NCI-H524 treated with DMSO at 0.1 percent for 48 hours (cell line): ENCODE measurements around the gene NUP98.
A peak's percentile ranks its signal among the peaks of the same experiment; 100 is the strongest.
"Not testable (repeated sequence)": the region's sequence is repeated elsewhere in the genome, so short reads cannot be mapped to it uniquely, and the experiment has no call there.

Experiments
- DNase-seq: peaks from one replicate; lab custom pipeline; 2025; lab: John Stamatoyannopoulos, UW

NUP98 gene

DNA sequence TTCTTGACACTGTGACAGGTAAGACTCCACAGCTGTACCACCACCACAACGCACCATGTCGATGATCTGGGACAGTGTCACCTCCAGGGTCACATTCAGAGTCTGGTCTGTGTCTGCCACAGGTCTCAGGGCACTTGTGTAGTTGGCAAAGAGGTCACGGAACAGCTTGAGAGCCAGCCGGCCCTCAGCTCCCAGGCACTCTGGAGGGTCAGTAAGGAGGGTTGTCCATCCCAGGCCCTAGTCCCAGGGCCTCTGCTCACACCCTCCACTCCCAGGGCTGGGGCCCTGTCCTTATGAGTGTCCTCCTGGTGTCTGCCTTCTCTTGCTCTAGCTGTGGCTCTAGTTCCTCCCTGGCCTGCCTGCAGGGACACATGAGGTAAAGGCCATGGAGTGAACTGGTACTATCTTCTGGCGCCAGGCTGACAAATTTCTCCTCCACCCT, 127.6 kb downstream of the NUP98 start:
- no peak for DNase-seq

DNA sequence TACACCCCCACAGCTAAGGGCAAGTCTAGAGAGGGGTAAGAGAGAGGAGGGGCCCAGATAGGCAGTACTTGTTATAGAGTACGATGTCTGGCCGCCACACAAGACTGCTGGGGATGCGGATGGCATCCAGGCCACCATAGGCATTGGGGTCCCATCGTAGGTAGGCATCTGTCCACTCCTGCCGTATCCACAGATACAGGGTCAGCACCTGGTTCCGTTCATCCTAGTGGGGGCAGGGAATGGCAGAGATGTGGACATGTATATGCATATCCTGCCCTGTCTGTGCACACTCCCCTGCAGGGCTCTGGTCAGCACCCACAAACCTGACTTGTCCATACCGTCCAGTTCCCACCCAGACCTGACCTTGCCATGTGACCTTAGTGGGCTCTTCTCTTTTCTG, 128.2 kb downstream of the NUP98 start:
- DNase-seq: no peak

DNA sequence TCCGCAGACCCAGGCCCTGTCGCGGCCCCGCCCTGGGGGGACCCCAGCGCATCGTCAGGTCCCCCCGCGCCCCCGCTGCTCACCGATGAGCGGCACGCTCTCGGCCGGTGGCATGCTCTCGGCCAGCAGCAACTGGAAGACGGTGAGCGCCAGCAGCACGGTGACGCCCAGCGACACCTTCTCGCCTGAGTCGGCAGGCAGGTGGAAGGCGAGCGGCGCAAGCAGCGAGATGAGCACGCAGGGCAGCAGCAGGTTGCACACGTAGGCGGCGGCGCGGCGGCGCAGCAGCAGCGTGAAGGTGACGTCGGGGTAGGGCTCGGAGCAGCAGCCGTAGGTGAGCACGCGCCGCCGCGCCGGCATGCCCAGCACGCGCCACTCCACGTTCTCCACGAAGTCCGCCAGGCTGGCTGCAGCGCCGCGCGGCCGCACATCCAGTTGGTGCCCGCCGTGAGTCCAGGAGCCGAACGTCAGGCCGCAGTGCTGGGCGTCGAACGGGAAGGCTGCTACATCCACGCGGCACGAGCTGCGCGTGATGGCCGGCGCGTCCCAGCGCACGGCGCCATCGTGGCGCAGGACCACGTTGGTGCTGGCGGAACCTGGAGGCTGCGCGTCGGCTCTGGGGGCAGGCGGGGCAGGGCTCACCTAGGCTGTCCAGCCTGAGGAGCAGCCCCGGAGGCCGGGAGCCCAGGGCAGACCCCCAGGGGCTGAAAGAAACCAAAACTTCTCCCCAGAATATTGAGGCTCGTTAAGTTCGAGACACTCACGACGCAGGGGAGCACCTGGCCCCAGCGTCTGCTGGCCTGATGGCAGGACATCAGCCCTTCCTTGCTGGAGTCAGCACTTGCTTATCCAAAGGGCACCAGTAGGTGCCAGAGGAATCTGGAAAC, 130.0 kb downstream of the NUP98 start:
- DNase-seq: no peak

DNA sequence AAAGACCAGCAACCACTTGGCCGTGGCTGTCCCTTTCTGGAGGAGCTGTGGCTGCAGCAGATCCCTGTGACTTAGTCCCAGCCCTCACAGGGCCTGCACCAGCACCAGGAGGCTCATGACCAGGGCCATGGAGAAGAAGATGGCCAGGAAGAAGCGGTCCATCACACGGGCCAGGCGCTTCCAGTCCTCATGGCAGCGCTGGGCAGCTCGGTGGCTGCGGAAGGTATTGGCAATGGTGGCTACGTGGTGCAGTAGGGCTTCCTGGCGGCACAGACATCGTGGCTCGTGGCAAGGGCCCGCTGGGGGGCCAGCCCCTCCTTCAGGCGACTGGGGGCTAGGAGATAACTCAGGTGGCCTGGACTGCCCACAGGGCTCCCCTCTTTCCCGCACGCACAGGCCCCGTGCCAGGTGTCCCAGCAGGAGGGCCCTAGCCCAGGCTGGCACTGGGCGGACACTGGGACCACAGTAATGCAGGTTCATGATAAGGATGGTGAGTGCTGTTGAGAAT, 131.3 kb downstream of the NUP98 start:
- DNase-seq: no peak

DNA sequence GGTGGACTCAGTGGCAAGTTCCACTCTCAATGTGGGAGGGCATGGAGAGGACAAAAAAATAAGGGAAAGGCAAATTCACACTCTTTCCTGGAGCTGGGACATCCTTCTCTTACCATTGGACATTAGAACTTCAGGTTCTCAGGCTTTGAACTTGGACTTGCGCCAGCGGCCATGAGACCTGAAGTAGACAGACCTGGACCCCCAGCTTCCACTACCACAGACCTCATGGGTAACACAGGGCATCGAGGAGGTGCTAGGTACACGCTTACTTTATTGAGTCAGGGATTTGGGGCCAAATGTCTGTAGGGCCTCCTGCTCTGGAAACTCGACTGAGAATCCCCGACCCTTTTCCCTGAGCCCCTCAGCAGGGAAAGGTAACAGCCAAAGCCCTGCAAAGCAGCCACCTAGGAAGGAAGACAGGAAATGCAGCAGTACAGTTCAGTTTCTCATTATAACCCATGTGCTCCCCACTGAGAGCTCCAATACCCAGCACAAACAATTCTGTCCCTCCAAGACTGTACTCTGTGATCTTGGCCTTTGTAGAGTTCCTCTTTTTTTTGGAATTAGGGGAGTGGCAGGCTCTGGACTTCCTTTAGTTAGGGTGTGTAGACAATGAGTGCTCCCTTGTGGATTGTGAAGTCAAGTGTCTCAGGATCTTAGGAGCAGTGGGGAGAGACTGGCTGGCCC, 131.9 kb downstream of the NUP98 start:
- DNase-seq: no peak

DNA sequence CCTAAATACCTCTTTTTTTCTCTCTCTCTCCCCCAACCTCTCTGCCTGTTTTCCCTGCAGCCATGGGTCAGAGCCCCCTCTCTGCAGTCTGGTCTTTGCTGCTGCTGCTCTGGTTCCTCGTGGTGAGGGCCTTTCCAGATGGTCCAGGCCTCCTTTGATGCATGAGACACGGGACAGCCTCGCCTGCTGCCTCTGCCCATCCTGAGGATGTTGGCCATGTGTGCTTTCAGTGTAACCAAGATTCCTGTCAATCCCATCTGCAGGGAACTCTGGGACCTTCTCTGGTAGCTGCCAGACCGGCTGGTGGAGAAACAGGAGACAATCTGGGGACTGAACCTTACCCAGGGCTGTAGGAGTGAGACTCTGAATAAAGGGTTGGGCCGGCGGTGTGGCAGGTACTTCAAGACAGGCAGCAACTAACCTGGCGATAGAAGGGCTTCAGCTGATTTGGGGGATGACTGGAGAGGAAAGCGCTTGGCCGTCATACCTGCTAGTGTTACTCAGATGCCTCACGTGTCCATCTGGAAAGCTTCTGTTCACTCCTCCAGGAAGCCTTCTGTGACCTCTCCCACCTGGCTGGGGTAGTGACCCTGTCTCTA, 133.2 kb downstream of the NUP98 start:
- DNase-seq: no peak

DNA sequence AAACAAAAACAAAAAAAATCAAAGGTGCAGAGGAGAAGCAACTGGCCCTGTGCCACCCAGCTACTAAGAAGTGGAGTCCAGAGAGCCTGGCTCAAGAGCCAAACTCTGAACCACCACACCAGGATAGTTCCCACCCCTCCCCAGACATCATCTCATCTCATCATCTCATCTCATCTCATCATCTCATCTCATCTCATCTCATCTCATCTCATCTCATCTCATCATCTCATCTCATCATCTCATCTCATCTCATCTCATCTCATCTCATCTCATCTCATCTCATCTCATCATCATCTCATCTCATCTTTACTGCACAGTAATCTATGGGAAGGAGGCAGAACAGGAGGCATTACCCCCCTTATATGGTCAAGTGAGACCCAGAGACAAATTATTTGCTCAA, 134.5 kb downstream of the NUP98 start:
- no peak for DNase-seq

DNA sequence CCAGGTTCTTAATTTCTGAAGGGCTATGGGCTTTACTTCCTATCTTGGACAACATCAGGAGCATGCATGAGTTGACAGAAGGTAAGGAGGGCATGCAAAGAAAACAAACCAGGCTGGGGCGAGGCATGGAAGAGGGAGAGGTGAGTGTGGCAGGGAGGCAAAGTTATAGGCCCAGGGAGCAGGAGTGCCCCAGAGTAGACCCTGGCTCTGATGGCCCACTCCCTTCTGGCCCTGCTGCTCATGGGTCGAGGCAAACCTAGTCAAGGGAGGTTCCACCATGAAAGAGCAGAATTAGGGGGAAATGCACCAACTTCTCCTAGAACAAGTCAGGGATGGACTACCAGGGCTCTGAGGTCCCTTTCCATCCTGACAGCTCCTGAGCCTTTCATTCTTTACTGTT, 136.4 kb downstream of the NUP98 start:
- no peak for DNase-seq

DNA sequence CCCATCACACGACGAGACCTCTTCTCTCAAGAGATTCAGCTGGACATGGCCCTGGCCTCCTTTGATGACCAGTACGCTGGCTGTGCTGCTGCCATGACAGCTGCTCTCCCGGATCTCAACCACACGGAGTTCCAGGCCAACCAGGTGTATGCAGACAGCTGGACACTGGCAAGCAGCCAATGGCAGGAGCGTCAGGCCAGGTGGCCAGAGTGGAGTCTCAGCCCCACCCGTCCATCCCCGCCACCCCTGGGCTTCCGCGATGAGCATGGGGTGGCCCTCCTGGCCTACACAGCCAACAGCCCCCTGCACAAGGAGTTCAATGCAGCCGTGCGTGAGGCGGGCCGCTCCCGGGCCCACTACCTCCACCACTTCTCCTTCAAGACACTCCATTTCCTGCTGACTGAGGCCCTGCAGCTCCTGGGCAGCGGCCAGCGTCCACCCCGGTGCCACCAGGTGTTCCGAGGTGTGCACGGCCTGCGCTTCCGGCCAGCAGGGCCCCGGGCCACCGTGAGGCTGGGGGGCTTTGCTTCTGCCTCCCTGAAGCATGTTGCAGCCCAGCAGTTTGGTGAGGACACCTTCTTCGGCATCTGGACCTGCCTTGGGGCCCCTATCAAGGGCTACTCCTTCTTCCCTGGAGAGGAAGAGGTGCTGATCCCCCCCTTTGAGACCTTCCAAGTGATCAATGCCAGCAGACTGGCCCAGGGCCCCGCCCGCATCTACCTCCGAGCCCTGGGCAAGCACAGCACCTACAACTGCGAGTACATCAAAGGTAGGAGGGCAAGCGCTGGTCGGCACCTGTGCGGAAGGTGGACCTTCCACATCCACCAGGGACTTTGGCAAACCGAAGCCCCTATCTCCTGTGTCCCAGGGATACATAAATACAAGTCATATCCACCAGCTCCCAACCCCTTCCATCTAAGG, 137.5 kb downstream of the NUP98 start:
- no peak for DNase-seq

DNA sequence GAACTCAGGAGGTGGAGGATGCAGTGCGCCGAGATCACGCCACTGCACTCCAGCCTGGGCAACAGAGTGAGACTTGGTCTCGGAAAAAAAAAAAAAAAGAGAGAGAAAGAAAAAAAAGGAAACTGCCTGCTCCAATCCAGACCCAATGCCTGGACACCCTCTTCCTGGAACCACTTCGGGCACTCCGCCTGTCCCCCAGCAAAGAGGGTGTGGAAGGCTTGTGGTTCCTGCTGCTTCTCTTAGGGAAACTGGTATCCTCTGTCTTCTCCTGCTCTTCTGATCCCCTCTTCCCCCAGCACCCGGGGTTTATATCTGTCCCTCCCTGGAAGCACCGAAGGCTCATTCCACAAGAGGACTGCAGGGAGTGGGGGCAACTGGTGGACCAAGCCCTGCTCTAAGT, 139.1 kb downstream of the NUP98 start:
- no peak for DNase-seq

DNA sequence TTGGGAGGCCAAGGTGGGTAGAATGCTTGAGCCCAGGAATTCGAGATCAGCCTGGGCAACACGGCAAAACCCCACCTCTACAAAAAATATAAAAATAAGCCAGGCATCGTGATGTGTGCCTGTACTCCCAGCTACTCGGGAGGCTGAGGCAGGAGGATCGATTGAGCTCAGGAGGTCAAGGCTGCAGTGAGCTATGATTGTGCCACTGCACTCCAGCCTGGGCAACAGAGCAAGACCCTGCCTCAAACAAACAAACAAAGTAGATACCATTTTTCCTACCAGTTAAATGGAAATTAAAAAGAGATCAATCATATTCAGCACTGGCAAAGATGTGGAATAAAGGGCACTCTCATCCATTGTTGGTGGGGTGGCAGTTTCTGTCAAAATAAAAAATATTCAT, 140.0 kb downstream of the NUP98 start:
- DNase-seq: not testable (repeated sequence)

DNA sequence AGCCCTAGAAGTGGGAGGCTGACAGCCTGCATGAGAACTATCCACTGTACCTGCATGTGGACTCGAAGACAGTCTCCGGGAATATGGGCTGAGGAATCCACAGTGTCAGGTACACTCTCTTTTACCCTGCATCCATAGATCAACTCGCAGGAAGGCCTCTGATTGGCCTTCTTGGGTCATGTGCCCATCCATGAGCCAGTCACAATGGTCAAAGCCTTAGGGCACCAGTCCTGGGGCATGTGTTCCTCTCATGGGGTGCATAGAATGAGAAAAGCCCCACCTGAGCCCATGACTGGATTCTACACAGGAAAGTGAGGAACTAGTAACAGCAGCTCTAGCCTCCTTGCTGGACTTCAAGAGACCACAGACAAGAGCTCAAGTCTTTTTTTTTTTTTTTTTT, 141.8 kb downstream of the NUP98 start:
- DNase-seq: no peak

DNA sequence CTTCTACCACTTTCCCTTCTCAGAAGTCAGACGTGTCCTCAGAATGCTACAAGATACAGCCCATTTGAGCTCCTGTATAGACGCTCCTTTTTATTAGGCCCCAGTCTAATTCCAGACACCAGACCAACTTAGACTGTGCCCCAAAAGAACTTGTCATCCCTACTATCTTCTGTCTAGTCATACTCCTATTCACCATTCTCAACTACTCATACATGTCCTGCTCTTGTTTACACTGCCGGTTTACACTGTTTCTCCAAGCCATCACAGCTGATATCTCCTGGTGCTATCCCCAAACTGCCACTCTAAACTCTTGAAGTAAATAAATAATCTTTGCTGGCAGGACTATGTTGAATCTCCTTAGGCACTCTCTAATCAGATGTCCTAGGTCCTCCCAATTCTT, 144.8 kb downstream of the NUP98 start:
- not testable (repeated sequence) for DNase-seq

DNA sequence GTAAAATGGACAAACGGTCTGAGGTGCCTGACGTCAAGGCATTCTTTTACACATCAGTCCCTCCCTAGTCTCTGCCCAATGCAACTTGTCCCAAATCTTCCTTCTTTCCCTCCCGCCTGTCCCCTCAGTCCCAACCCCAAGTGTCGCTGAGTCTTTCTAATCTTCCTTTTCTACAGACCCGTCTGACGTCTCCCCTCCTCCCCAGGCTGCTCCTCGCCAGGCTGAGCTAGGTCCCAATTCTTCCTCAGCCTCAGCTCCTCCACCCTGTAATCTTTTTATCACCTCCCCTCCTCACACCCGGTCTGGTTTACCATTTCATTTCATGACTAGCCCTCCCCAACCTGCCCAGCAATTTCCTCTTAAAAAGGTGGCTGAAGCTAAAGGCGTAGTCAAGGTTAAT, 148.0 kb downstream of the NUP98 start:
- DNase-seq: not testable (repeated sequence)

DNA sequence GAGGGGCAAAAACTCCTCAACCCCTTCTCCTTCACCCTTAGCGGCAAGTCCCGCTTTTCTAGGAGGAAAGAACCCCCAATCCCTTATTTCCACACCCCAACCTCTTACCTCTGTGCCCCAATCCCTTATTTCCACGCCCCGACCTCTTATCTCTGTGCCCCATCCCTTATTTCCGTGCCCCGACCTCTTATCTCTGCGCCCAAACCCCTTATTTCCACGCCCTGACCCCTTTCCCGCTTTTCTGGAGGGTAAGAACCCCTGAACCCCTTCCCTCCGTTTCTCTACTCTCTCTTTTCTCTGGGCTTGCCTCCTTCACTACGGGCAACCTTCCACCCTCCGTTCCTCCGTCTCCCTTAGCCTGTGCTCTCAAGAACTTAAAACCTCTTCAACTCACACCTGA, 148.5 kb downstream of the NUP98 start:
- DNase-seq: not testable (repeated sequence)

DNA sequence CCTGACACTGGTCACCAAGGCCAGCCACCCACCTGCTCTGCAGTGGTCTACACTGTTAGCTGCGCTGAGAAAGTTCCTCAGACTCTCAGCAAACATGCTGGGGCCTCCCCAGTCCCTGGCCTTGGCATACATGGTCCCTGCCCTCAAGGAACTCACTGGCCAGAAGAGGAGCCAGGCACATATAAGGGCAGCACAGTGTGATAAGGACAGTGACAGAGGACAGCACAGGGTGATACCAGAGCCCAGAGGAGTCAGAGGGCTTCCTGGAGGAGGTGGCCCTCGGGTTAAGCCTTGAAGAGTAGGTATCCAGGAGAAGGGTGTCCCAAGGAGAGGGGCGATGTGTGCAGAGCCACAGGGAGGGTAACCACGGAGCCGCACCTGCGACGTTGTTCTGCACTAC, 151.8 kb downstream of the NUP98 start:
- DNase-seq: no peak

DNA sequence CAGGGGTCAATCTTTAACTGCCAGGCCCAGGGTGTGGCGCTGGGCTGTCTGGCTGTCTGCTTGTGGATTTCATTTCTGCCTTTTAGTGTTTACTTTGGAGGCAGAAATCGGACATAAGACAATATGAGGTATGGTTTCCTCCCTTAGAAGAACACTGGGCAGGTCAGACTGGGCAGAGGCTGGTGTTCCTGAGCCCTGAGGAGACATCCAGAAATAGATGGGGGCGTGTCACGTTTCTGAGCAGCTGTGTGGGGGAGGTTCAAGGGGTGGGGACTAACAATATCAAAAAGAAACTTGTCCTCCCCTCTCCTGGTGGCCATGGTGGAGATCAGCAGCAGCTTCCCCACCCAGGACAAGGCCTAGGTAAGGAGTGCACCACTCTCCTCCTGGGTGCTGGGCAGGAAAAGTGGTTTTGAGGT, 152.5 kb downstream of the NUP98 start, which contains the start of gene ART1:
ART1 (plus strand) TSS at position 312 of the 419 bp plus-strand sequence. CDS start 14,086 bp downstream, outside the sequence.
- no peak for DNase-seq

DNA sequence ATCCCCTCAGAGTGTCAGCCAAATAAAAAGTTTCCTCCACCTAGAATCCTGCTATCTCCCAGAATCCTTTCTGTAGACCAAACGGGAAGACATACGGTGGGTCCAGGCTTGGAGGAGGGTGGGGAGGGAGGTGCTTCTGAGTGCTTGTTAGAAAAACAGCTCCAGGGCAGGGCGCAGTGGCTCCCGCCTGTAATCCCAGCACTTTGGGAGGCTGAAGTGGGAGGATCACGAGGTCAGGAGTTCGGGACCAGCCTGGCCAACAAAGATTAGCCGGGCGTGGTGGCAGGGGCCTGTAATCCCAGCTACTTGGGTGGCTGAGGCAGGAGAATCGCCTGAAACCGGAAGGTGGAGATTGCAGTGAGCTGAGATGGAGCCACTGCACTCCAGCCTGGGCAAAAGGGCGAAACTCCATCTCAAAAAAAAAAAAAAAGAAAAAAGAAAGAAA, 154.2 kb downstream of the NUP98 start:
- peak; percentile 30 for DNase-seq

DNA sequence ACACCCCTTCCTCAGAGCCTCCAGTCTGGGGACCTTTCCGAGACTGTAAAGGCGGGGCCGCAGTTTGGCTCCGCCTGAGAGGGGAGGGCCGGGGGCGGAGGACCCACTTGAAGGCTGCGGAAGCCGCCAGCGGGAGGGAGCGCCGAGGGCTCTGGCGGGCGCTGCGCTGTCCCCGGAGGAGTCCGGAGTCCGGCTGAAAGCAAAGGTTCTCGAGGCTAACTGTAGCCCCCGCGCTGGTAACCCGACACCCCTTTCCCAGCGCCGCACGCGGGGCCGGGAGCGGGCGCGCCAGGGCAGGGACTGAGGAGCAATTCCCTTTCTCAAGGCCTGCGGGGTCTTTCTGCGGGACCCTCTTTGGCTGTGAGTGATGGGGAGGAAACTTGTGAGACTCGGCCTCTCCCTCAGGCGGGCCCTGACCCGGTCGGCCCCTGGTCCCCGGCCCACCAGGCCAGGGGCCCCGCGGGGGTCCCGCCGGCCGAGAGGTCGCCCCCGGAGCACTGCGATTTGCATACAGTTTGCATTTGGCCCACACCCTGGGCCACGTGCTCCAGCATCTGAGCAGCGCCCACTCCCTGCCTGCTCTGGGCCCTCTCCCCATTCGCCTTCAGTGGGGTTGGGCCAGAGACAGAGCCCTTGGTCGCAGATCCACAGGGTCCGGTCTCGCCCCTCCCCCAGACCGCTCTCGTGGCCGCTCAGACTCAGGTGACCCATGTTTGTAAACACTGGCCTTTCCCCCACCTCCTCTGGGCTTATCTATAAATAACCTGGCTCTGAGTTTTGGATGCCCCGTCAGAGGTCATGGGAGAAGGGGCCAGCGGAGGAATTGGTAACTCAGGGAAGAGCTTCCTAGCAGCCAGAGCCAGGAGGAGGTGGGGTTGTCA, 155.0 kb downstream of the NUP98 start:
- no peak for DNase-seq

DNA sequence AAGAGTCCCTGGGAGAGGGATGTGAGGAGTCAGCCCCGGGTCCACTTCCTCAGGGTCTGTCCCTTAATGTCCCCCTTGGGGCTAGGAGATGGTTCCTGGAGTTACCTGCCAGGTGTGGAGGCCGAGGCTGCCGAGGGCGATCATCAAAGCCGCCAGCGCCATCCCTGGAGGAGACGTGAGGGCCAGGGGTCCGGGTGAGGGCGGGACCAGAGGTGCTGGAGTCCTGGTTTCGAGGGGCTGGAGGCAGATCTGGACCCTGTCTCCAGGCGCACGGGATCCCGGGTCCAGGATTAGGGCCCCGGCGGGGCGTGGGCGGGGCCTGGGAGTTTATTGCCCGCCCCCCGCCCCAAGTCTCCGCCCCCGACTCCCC, 155.7 kb downstream of the NUP98 start, which contains the start of gene ART5:
ART5 (minus strand) TSS at position 292 of the 370 bp plus-strand sequence; CDS start at position 162, 130 bp downstream.
- no peak for DNase-seq
